OCI-LY7 (cell line): ENCODE results near the gene SLC1A4. TPM values are rescaled to one million over a fixed set of nuclear protein-coding genes. Genes with fewer than 3 reads are reported as not detected.

Experiments
- BruUV-seq: library from RNA; stranded (reverse); fragments of 400-500 nt; replicated peaks from 2 replicates; lab custom pipeline; 2021; lab: Mats Ljungman, UMichigan
- CTCF ChIA-PET: fragments of 300-600 bp; sonication (Branson Sonifier 250); formaldehyde crosslinking; loops from one replicate; lab custom pipeline; 2022; ENCODE audit warnings: antibody characterized with exemption; ENCODE audit not compliant: unreplicated experiment; lab: Charles Lee
- POLR2A ChIA-PET: fragments of 300-600 bp; sonication (Branson Sonifier 250); formaldehyde crosslinking; loops from one replicate; lab custom pipeline; 2022; ENCODE audit warnings: antibody characterized with exemption; lab: Charles Lee
- DNase-seq: peaks from one replicate; pipeline ENCODE4 v3.0.0-alpha.2; 2015; ENCODE audit warnings: low spot score
- H2AFZ ChIP-seq: fragments of 200-600 bp; sonication (generic), shearing (Covaris generic); 2 replicates; pipeline ENCODE4 v1.6.1; 2014; ENCODE audit warnings: mild to moderate bottlenecking, antibody characterized with exemption, low read length, moderate library complexity
- H3K27ac ChIP-seq: fragments of 200-600 bp; sonication (generic); 2 replicates; pipeline ENCODE4 v1.5.1; 2014; ENCODE audit warnings: mixed run types, low read depth, mild to moderate bottlenecking, moderate library complexity, low read length, inconsistent platforms; ENCODE audit not compliant: poor library complexity, severe bottlenecking
- H3K36me3 ChIP-seq: fragments of 200-600 bp; sonication (generic); 2 replicates; pipeline ENCODE4 v1.6.1; 2014; ENCODE audit warnings: mild to moderate bottlenecking, antibody characterized with exemption, low read length, moderate library complexity, mixed read lengths; ENCODE audit not compliant: insufficient read depth
- H3K4me1 ChIP-seq: fragments of 200-600 bp; sonication (generic); 2 replicates; pipeline ENCODE4 v1.5.1; 2014; ENCODE audit warnings: mild to moderate bottlenecking, low read length; ENCODE audit not compliant: insufficient read depth, poor library complexity, severe bottlenecking
- H3K4me2 ChIP-seq: fragments of 200-600 bp; sonication (generic); 2 replicates; pipeline ENCODE4 v1.6.1; 2014; ENCODE audit warnings: mild to moderate bottlenecking, low read length
- H3K4me3 ChIP-seq: fragments of 200-600 bp; sonication (generic); 2 replicates; pipeline ENCODE4 v1.5.1; 2014; ENCODE audit warnings: mild to moderate bottlenecking, low read depth, low read length; ENCODE audit not compliant: poor library complexity, severe bottlenecking
- H3K79me2 ChIP-seq: fragments of 200-600 bp; sonication (generic); 2 replicates; pipeline ENCODE4 v1.6.1; 2016; ENCODE audit warnings: low read depth, mild to moderate bottlenecking, low read length, moderate library complexity, mixed read lengths; ENCODE audit not compliant: insufficient read depth
- H3K9me2 ChIP-seq: fragments of 200-600 bp; sonication (generic); 2 replicates; pipeline ENCODE4 v1.6.1; 2016; ENCODE audit warnings: mild to moderate bottlenecking, low read length, mixed read lengths; ENCODE audit not compliant: insufficient read depth
- H3K9me3 ChIP-seq: fragments of 200-600 bp; sonication (generic); 2 replicates; pipeline ENCODE4 v1.6.1; 2014; ENCODE audit warnings: mild to moderate bottlenecking, mixed run types, low read length, mixed read lengths
- H4K20me1 ChIP-seq: fragments of 200-600 bp; sonication (generic); 2 replicates; pipeline ENCODE4 v1.6.1; 2014; ENCODE audit warnings: mild to moderate bottlenecking, antibody characterized with exemption, low read length, moderate library complexity, mixed read lengths; ENCODE audit not compliant: insufficient read depth
- EZH2phosphoT487 ChIP-seq: fragments of 200-600 bp; sonication (generic); IDR thresholded peaks from 2 replicates; pipeline ENCODE4 v1.6.1; 2018; ENCODE audit warnings: low read depth, borderline replicate concordance, mild to moderate bottlenecking, mixed run types, antibody characterized with exemption, low read length, moderate library complexity, mixed read lengths
- intact Hi-C: fragments of 100-400 bp; cut with micrococcal nuclease; formaldehyde crosslinking; loops from one replicate; pipeline ENCODE4 v1.10.0; 2022; ENCODE audit not compliant: unreplicated experiment
- total RNA-seq, 2 experiments: library from RNA; depleted of rRNA in 1 of 2; stranded (reverse); fragments of >200 nt in 1 of 2; shearing (Covaris generic) in 1 of 2; gene quantifications; 2 replicates each; pipeline ENCODE4 v1.2.3, GENCODE V29; 2014 to 2022
- TF ChIP-seq, protein P1 (sequence below): fragments of 200-600 bp; sonication (generic); conservative IDR thresholded peaks from 2 replicates; pipeline ENCODE4 v1.5.1; 2014; ENCODE audit warnings: mild to moderate bottlenecking, antibody characterized with exemption, low read length, moderate library complexity, mixed read lengths

SLC1A4 gene
- total RNA-seq, 2 experiments from 2014 or later: 17.2 to 31.1 TPM

DNA sequence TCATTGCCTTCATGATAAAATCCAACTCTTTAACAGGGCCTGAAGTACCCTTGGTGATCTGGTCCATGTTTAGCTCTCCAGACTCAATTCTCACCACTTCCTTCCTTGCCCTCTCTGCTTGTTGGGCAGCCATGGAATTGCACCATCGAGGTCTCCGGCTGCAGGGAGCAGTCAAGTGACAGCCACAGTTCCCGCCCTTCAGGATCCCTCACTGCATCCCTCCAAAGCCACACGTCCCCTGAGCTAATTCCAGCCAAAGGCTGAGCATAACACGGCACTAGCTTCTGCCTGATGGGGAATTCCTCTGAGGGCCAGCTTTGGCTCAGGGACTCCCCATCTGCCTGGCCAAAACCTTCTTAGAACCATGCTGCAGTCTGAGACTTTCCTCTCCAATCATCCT is 47.4 kb upstream of the SLC1A4 start:
- Histone ChIP-seq H3K4me2 (no peak overlapping the region), H3K4me1 (peaks cover 77% of the 10 kb centered on the region), H3K4me3 (no peak overlapping the region), H3K79me2 (no peaks in the 10 kb centered on the region), H3K9me2 (no peaks in the 10 kb centered on the region), H4K20me1 (no peaks in the 10 kb centered on the region), H3K36me3 (no peaks in the 10 kb centered on the region), H3K9me3 (no peaks in the 10 kb centered on the region), H2AFZ (no peak overlapping the region), H3K27ac (no peak overlapping the region)
- DNase-seq: no peak
- intact Hi-C loops: no loop called here
- ChIA-PET CTCF (interaction anchor here (2.1 kb wide), 1 partner anchor 9 kb away, joined by 8 read pairs; no protein-coding TSS in a partner anchor), POLR2A (interaction anchor here (0.7 to 2.2 kb wide), 2 partner anchors 10 to 287 kb away, joined by 3 to 12 read pairs; no protein-coding TSS in a partner anchor)
- BruUV-seq: no TSS peak
- TF ChIP-seq EZH2phosphoT487: no peak
- TF ChIP-seq, protein P1, sequence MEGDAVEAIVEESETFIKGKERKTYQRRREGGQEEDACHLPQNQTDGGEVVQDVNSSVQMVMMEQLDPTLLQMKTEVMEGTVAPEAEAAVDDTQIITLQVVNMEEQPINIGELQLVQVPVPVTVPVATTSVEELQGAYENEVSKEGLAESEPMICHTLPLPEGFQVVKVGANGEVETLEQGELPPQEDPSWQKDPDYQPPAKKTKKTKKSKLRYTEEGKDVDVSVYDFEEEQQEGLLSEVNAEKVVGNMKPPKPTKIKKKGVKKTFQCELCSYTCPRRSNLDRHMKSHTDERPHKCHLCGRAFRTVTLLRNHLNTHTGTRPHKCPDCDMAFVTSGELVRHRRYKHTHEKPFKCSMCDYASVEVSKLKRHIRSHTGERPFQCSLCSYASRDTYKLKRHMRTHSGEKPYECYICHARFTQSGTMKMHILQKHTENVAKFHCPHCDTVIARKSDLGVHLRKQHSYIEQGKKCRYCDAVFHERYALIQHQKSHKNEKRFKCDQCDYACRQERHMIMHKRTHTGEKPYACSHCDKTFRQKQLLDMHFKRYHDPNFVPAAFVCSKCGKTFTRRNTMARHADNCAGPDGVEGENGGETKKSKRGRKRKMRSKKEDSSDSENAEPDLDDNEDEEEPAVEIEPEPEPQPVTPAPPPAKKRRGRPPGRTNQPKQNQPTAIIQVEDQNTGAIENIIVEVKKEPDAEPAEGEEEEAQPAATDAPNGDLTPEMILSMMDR: no peak

- Histone ChIP-seq H3K9me2 (no peaks in the 10 kb centered on the region), H3K9me3 (no peaks in the 10 kb centered on the region), H3K4me2 (no peak overlapping the region), H3K27ac (no peak overlapping the region), H3K36me3 (no peaks in the 10 kb centered on the region), H3K4me1 (peaks cover 77% of the 10 kb centered on the region), H2AFZ (no peak overlapping the region), H4K20me1 (no peaks in the 10 kb centered on the region), H3K79me2 (no peaks in the 10 kb centered on the region), H3K4me3 (no peak overlapping the region)
- TF ChIP-seq, protein P1: no peak
- no peak for TF ChIP-seq EZH2phosphoT487
- CTCF ChIA-PET: interaction anchor here (2.1 kb wide), 1 partner anchor 10 kb away, joined by 8 read pairs; no protein-coding TSS in a partner anchor
- no peak for DNase-seq
- BruUV-seq: no TSS peak
- POLR2A ChIA-PET: interaction anchor here (0.7 to 2.2 kb wide), 4 partner anchors 11 to 288 kb away, joined by 3 to 12 read pairs (median 4); partner anchors contain the start of gene SLC1A4
- intact Hi-C loops: no loop called here
Measured at GRCh38 chr2:64942693-64943092, 46.5 kb upstream of the SLC1A4 start.
